OCI-LY1 (cell line): Measurements from ENCODE around the gene CBX4.

Experiments
- CTCF ChIP-seq: fragments of 200-600 bp; sonication (generic), shearing (Covaris generic); IDR thresholded peaks from 2 replicates; pipeline ENCODE4 v1.5.1; 2017; ENCODE audit warnings: mild to moderate bottlenecking, antibody characterized with exemption, low read length, moderate library complexity, mixed read lengths
- EZH2 ChIP-seq: fragments of 200-600 bp; sonication (generic), shearing (Covaris generic); IDR thresholded peaks from 2 replicates; pipeline ENCODE4 v1.8.0; 2017; ENCODE audit warnings: borderline replicate concordance, mixed run types, mild to moderate bottlenecking, antibody characterized with exemption, low read length, moderate library complexity, mixed read lengths

GRCh38 chr17:79785900-79786810 is 53.1 kb downstream of the CBX4 start:
- TF ChIP-seq CTCF (no peak), EZH2 (no peak)
